GM21619 (cell line): ENCODE data around the gene SUFU.
"Not testable (repeated sequence)": the region's sequence is repeated elsewhere in the genome, so short reads cannot be mapped to it uniquely, and the experiment has no call there.

Experiments used
- ATAC-seq: cut with Tn5 transposase; IDR thresholded peaks from one replicate; pipeline ENCODE4 v1.9.1; 2021; ENCODE audit not compliant: unreplicated experiment

The SUFU gene

GRCh38 chr10:102511583-102512274 lies 8.0 kb downstream of the SUFU start:
- peak; percentile 79 for ATAC-seq

- ATAC-seq = no peak
Observed at GRCh38 chr10:102514487-102515311, 10.9 kb downstream of the SUFU start.

GRCh38 chr10:102515724-102516123 lies 12.0 kb downstream of the SUFU start:
- no peak for ATAC-seq

DNA sequence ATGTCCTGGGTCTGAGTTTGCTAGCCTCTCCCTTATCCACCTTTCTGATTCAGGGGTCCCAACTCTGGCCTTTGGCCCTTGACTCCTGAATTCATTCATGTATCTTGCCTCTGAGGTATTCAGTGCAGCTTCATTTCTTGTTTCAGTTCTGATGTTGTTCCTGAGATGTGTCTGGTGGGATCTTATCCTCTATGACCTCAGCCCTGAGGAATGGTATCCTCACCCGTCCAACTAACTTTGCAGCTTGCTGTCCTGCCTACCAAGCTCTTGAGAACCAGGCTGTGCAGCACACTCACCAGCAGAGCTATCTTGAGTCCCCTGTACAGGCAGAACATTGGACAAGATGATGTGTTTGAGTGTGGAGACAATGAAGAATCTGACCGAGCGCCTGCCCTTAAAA lies 13.8 kb downstream of the SUFU start:
- ATAC-seq = no peak

DNA sequence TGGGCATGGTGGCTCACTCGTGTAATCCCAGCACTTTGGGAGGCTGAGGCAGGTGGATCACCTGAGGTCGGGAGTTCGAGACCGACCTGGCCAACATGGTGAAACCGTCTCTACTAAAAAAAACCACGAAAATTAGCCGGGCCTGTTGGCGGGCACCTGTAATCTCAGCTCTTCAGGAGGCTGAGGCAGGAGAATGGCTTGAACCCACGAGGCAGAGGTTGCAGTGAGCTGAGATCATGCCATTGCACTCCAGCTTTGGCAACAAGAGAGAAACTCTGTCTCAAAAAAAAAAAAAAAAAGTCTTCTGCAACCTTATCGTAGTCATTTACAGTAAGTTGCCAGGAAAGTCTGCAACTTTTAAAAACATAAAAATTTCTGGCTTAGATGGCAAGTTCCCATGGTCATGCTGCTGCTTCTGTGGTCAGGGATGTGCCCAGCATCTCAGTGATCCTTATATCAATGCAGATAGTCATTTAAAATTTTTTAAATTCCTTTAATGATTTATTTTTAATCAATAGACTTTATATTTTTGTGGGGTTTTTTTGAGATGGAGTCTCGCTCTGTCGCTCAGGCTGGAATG lies 15.6 kb downstream of the SUFU start:
- no peak for ATAC-seq

GRCh38 chr10:102522874-102523249 lies 19.1 kb downstream of the SUFU start:
- no peak for ATAC-seq

DNA sequence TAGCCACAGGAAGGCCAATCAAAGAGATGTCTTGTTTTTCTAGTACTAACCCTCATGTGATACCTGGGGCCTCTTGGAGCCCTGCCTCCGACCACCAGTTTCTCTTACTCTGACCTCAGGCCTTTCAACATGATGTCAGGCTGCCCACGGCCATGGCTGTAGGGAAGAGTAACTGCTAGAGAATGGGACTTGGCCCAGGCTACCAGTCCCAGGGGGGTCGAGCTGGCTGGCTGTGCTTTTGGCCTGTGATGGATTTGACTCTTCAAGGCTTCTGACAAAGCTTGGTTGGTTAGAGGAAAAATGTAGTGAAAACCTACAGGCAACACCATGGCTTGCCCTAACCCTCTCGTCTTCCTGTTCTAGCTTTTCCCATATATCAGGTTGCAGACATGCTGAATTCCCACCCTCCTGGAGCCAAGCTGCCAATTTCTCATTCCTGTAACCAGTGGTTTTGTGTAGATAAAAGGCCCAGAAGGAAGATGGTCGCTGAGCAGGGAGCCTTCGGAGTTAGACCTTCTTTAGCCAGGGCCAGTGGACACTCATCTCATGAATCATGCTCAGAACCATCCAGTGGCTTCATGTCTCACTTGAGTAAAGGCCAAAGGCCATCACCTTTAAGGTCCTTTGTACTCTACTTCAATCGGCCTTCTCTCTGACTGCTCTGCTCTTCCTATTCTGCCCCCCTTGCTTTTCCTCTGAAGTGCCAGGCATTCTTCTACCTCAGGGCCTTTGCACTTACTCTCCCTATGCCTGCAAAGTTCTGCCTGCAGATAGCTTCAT lies 19.7 kb downstream of the SUFU start:
- no peak for ATAC-seq

DNA sequence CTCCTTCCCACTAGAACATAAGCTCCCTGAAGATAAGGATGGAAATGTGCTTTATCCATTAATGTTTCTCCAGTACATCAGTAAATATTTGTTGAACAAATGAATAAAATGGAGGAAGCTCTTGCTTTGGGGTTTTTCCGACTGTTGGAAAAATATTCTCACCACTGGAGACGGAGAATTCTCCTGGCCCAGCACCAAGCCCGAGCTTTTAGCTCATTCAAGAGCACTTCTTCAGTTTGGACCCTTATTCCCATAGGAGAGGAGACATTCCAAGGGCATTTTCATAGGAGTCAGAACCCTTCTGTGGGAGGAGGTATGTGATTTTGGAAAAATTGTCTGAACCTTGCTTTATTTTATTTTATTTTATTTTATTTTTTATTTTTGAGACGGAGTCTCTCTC lies 21.0 kb downstream of the SUFU start:
- ATAC-seq = no peak

- no peak for ATAC-seq
Observed at GRCh38 chr10:102527546-102527945, 23.8 kb downstream of the SUFU start.

- ATAC-seq = no peak
Observed at GRCh38 chr10:102534333-102534732, 30.6 kb downstream of the SUFU start.

DNA sequence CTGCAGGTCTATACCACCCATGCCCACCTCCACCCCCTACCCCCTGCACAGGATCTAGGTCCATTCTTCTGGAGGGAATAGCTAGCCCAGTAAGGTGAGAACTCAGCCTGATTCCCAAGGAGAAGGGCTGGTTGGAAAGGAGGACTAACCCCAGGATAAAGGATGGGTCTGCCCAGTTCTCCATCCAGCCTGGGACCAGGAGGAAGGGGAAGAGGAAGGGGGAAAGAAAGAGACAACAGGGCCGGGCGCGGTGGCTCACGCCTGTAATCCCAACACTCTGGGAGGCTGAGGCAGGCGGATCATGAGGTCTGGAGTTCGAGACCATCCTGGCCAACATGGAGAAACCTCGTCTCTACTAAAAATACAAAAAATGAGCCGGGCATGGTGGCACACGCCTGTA lies 31.2 kb downstream of the SUFU start:
- not testable (repeated sequence) for ATAC-seq

GRCh38 chr10:102535481-102536147 lies 31.8 kb downstream of the SUFU start:
- no peak for ATAC-seq

- no peak for ATAC-seq
Observed at GRCh38 chr10:102537367-102537766, 33.6 kb downstream of the SUFU start.

GRCh38 chr10:102537948-102538347 lies 34.2 kb downstream of the SUFU start:
- no peak for ATAC-seq

- no peak for ATAC-seq
Observed at GRCh38 chr10:102538811-102539210, 35.0 kb downstream of the SUFU start.

DNA sequence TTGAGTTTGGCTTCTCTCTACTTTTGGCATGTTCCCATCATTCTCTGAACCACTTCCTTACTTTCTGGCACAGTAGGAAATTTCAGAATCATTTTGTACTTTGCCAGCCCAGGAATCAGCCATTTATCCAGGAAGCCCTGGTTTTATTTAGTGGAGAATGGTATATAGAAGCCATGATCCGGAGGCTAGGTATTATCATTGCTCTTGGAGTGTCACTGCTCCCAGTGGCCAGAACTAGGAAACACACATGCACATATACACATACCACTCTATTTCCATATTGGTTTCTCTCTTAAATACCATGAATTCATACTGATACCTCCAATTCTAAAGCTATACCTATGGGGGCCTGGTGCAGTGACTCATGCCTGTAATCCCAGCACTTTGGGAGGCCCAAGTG lies 36.3 kb downstream of the SUFU start:
- peak; percentile 67 for ATAC-seq

- ATAC-seq = no peak
Observed at GRCh38 chr10:102542800-102543418, 39.1 kb downstream of the SUFU start.

GRCh38 chr10:102545265-102545871 lies 41.6 kb downstream of the SUFU start:
- no peak for ATAC-seq

DNA sequence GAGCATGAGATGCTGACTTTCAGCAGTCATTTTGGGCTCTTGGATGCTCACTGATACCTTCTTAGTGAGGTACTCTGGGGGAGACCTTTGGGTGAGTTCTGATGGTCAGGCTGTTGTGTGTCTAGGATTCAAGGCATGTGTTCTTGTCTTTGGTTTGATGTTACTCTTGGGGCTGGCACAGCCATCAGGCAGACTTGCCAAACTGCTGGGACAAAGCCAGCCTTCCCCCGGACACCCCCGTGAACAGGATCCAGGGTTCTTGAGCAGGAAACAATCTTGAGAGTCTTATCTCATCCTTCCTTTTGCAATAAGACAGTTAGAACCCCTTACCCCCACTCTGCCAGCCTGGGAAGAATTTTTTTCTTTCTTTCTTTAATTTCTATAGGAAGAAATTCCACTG lies 42.2 kb downstream of the SUFU start:
- ATAC-seq = no peak
